HG02642 (cell line): ENCODE measurements around the gene MYLK3.

ENCODE experiments used
- ATAC-seq: cut with Tn5 transposase; IDR thresholded peaks from one replicate; pipeline ENCODE4 v1.9.1; 2021; ENCODE audit warnings: mild to moderate bottlenecking; ENCODE audit not compliant: unreplicated experiment, poor library complexity

Gene MYLK3

DNA sequence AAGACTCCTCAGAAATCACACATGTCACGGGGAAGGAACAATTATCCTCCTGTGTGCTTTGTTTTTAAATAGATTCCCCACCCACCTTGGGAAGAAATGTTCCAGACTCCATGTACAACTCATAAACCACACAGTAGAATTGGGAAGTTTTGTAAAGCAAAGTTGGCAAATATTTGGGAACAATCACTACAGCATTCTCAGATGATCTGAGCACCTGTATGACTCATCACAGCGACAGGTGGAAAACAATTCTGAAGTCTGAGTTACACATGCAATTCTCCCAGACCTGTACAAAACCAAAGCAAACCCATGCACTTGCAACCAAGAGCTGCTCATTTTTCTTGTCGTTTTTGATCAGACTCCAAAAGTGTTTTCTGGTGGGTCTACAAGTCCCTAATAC is 14.4 kb upstream of the MYLK3 start:
- no peak for ATAC-seq

DNA sequence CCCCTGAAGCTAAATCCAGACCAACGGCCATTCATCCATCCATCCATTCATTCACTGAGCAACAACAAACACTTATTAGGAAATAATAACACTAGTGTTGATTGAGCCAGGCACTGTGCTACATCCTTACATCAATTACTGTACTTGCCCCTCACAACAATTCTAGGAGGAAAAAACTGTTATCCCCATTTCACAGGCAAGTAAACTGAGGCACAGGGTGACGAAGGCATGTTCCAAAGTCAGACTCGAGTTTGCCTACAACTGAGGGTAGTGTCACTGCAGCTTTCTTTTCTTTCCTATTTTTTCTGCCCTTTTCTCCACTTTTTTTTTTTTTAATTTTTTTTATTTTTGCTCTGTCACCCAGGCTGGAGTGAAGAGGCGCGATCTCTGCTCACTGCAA is 11.2 kb upstream of the MYLK3 start:
- ATAC-seq = no peak

GRCh38 chr16:46757339-46758050 is 9.4 kb upstream of the MYLK3 start:
- ATAC-seq = no peak

GRCh38 chr16:46756772-46757171 is 8.6 kb upstream of the MYLK3 start:
- no peak for ATAC-seq

GRCh38 chr16:46753015-46753414 is 4.9 kb upstream of the MYLK3 start:
- ATAC-seq = no peak

GRCh38 chr16:46751381-46751780 is 3.2 kb upstream of the MYLK3 start:
- no peak for ATAC-seq

DNA sequence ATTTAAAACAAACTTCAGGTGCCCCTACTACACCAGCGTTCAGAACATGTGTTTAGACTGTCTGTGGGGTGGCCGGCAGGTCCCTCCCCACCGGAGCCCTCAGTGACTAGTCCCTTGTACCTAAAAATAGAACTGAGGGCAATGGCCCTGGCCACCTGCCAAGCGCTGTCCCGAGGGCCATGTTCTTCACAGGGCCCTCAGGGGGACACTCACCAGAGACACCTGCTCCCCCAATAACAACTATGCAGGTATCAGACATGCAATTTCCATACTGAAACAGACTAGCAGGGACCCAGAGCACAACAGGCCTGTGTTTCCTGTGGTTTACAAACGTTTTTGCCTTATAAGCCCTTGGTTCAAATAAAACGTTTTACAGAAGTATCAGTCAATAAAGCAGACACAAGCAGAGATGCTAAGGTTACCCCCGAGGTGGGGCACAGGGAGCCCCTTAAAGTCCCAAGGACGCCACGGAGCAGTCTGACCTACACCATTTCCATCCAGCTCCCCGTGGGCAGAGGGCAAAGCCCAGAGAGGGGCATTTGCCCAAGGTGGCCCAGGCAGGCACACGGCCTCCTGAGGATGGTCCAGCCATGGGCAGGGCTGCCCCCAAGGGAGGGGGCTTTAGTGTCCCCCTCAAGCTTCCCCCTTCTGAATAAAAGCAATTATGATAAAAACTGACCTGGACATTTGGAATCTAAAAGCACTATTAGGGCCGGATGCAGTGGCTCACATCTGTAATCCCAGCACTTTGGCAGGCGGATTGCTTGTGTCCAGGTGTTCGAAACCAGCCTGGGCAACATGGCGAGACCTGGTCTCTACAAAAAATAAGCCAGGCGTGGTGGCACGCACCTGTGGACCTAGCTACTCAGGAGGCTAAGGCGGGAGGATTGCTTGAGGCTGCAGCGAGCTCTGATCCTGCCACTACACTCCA is 896 bp upstream of the MYLK3 start:
- peak; percentile 69 for ATAC-seq

GRCh38 chr16:46746821-46747776 is 1.0 kb downstream of the MYLK3 start:
- no peak for ATAC-seq

- no peak for ATAC-seq
Measured at GRCh38 chr16:46745617-46746016, 2.5 kb downstream of the MYLK3 start.

GRCh38 chr16:46743232-46743719 is 4.9 kb downstream of the MYLK3 start:
- ATAC-seq = peak; percentile 76

DNA sequence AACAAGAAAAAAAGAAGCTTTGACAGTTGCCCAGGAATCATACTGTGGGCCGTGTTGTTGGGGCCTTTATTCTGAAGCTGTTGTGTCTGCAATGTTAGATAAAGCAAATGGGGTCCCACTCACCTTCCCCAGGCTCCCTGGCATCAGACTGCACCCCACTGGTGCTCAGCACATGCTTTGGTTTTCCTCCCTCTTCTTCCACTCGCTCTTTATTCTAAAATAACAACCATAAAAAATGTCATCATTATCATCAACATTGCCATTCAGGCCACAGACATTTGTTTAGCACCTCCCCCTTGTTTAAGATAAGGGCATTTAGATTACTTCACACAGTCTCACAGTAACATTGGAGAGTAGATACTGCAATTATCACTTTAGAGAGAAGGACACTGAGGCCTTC is 8.2 kb downstream of the MYLK3 start:
- ATAC-seq = no peak

GRCh38 chr16:46737621-46738214 is 10.4 kb downstream of the MYLK3 start:
- no peak for ATAC-seq

DNA sequence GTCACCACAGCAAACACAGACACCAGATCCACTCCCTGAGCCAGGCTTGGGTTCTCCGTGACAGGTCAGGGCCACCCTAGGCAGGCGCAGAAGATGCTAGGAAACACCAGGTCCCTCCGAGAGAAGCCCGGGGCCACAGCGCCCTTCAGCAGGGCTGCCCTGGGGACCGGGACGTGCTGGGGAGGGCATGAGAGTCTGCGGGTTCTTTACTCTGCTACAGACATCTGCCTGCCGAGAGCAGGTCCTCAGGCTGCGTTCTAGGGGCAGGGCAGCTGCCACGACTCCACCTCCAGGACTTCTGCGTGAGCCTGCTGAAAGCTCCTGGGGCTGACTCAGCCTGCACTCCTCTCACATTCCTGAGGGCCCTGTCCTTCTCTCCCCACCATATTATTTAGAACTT is 11.4 kb downstream of the MYLK3 start:
- no peak for ATAC-seq

GRCh38 chr16:46733319-46733830 is 14.8 kb downstream of the MYLK3 start:
- ATAC-seq = no peak

DNA sequence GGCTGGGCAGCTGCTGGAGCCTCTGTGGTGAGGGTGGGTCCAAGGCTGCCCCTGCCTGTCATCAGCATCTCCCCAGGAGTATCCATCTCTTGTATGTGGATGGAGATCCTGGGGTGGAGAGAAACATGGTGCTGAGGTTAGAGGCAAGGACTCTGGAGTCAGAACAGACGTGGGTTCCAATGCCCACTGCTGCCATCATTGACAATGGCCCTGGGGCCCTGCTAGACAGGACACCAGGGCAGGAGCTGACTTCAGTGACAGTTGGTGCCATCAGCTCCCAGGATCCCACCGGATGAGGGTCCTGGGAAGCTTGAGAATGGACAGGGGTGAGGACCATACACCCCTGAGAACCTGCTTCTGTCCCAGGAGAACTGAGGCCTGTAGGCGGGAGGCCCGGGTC is 15.6 kb downstream of the MYLK3 start:
- ATAC-seq = no peak

- ATAC-seq = no peak
Measured at GRCh38 chr16:46731691-46732555, 16.2 kb downstream of the MYLK3 start.

DNA sequence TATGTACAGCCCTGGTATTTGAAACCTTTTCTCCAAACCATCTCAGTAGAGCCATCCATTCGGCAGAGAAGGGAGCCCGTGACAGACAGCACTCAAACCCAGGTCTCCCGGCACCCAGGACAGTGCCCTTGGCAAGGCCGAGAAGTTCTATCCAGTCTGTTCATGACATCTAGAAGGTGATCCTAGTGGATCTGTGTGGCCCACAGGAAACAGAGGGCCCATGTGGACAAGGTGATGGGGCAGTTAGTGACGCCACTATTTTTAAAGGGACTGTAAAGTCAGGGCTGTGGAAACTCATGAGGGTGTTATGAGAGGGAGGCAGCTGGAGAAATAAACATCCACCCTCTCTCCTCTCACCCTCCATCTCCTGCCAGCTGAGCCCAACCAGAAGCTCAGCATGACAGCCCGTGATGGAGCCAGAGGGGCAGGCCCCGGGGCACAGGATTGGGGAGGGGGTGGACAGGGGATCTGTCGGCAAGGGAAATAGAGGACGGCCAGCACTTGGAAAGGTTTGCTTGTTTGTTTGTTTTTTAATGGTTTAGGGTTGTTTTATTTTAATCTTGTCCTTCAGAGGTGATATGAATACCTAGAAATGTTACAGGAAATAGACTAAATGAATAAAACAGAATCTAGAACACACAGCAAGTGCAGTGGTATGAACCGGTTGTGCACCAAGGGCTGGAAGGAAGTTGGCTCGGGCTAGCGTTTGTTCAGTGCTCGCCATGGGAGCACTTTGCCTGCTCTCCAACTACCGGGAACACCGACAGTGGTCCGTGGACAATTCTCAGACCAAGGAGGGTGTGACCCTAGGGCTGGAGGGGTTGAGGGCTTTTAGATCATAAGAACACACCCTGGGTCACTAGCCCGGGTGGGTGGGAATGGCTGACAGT is 17.1 kb downstream of the MYLK3 start:
- ATAC-seq = no peak

DNA sequence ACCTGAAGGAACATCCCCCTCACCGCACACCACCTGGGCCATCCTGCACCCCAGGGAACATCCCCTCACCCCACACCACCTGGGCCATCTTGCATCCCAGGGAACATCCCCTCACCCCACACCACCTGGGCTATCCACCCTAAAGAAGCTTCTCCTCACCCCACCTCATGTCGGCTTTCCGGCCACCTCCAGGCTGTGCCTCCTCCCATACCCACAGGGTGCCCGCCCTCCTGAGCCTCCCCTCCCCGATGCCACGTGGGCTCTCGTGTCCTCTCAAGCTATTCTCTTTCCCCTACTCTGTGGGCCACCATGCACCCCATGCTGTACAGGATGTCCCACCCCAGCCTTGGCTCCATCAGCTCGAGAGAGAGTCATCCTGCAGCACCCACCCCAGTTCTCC is 18.0 kb downstream of the MYLK3 start:
- ATAC-seq = no peak
